Mesendoderm (in vitro differentiated cells): ENCODE measurements around the gene ASL.
"Not testable (repeated sequence)": the region's sequence is repeated elsewhere in the genome, so short reads cannot be mapped to it uniquely, and the experiment has no call there.

Source experiments
- DNase-seq: peaks from one replicate; pipeline ENCODE4 v3.0.0; 2013
- H2AK5ac ChIP-seq: 2 replicates; pipeline ENCODE4 v1.6.1; 2013; ENCODE audit warnings: low read length, inconsistent platforms
- H2BK120ac ChIP-seq: 2 replicates; pipeline ENCODE4 v1.6.1; 2013; ENCODE audit warnings: low read depth, mild to moderate bottlenecking, low read length, moderate library complexity, mixed read lengths
- H2BK15ac ChIP-seq: replicated peaks from 2 replicates; pipeline ENCODE4 v1.6.1; 2013; ENCODE audit warnings: low read depth, mild to moderate bottlenecking, moderate library complexity
- H2BK5ac ChIP-seq: 2 replicates; pipeline ENCODE4 v1.6.1; 2013; ENCODE audit warnings: low read length, inconsistent platforms
- H3K18ac ChIP-seq: 2 replicates; pipeline ENCODE4 v1.6.1; 2013; ENCODE audit warnings: mild to moderate bottlenecking, low read length, mixed read lengths
- H3K23ac ChIP-seq: one replicate; pipeline ENCODE4 v1.6.1; 2013; ENCODE audit warnings: low read length
- H3K27ac ChIP-seq: 2 replicates; pipeline ENCODE4 v1.5.1; 2013; ENCODE audit warnings: low read depth, mild to moderate bottlenecking, inconsistent platforms, low read length, moderate library complexity
- H3K27me3 ChIP-seq: 2 replicates; pipeline ENCODE4 v1.6.1; 2013; ENCODE audit warnings: low read length, control low read depth, mild to moderate bottlenecking, inconsistent platforms; ENCODE audit not compliant: insufficient read depth, poor library complexity
- H3K36me3 ChIP-seq: 2 replicates; pipeline ENCODE4 v1.6.1; 2013; ENCODE audit warnings: low read length, inconsistent platforms; ENCODE audit not compliant: control insufficient read depth, insufficient read depth
- H3K4ac ChIP-seq: one replicate; pipeline ENCODE4 v1.6.1; 2013; ENCODE audit warnings: low read depth, mild to moderate bottlenecking, low read length, moderate library complexity
- H3K4me1 ChIP-seq: 2 replicates; pipeline ENCODE4 v1.6.1; 2013; ENCODE audit warnings: low read depth, low read length, inconsistent platforms; ENCODE audit not compliant: control insufficient read depth
- H3K4me2 ChIP-seq: 2 replicates; pipeline ENCODE4 v1.6.1; 2013; ENCODE audit warnings: low read length
- H3K4me3 ChIP-seq: 2 replicates; pipeline ENCODE4 v1.5.1; 2013; ENCODE audit warnings: mild to moderate bottlenecking, low read length
- H3K56ac ChIP-seq: one replicate; pipeline ENCODE4 v1.6.1; 2013; ENCODE audit warnings: low read length
- H3K79me1 ChIP-seq: 2 replicates; pipeline ENCODE4 v1.6.1; 2013; ENCODE audit warnings: low read length, inconsistent platforms
- H3K79me2 ChIP-seq: 2 replicates; pipeline ENCODE4 v1.6.1; 2013; ENCODE audit warnings: mild to moderate bottlenecking, low read length; ENCODE audit not compliant: control insufficient read depth, insufficient read depth
- H3K9ac ChIP-seq: 2 replicates; pipeline ENCODE4 v1.6.1; 2013; ENCODE audit warnings: low read length, inconsistent platforms
- H4K5ac ChIP-seq: one replicate; pipeline ENCODE4 v1.6.1; 2013; ENCODE audit warnings: low read length
- H4K8ac ChIP-seq: one replicate; pipeline ENCODE4 v1.6.1; 2013; ENCODE audit warnings: low read depth, mild to moderate bottlenecking, control low read depth, low read length, moderate library complexity
- WGBS: extraction: QIAGEN DNeasy Blood & Tissue Kit; methylation state at CpG from one replicate; pipeline ENCODE4 v1.1.7; 2013; ENCODE audit warnings: low lambda C conversion rate, missing lambda C conversion rate; ENCODE audit not compliant: insufficient coverage; ENCODE audit errors: extremely low coverage; 5-methylcytosine and 5-hydroxymethylcytosine counted together

Gene ASL

DNA sequence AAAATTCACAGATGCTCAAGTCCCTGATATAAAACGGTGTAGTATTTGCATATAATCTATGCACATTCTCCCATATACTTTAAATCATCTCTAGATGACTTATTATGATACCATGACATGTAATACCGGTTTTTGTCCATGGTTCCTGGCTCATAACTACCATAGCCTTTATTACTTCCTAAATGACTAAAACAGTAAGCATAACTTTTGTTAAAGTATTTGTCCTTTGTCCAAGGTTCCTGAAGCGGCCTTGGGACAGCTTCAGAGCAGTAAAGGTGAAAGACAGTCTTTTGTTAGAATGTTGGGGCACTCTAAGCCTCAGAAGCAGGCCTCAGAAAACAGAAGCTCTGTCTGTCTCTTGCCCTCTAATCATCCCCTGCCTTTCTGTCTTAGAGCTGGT is 43.0 kb downstream of the ASL start:
- no CpG with 5 or more reads among the region's 3 CpGs for WGBS
- H4K5ac ChIP-seq = no peak overlapping the region
- DNase-seq = no peak

DNA sequence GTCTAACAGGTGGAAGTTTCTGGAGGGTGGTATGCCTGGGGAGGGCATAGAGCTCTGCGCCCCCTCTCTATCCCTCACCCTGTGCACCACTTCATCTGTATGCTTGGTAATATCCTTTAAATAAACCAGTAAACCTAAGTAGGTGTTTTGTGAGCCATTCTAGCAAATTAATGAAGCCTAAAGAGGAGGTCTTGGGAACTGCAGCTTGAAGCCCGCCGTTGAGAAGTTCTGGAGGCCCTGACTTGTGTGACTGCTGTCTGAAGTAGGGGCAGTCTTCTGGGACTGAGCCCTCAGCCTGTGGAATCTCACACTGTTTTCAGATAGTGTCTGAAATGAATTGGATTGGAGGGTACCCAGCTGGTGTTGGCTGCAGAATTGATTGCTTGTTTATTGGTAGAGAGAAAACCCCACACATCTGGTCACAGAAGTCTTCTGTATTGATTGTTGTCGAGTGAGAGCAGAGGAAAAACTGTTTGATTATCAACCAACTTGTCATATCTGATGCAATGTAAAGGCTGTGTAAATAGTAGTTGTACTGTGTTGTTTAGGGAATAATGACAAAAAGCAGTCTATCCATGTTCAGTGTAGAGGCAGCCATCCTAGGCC is 43.7 kb downstream of the ASL start:
- H3K36me3 ChIP-seq = no peaks in the 10 kb centered on the region
- no peak overlapping the region for H3K4ac ChIP-seq
- H2AK5ac ChIP-seq = no peak overlapping the region
- no peak overlapping the region for H3K4me2 ChIP-seq
- no peak overlapping the region for H3K9ac ChIP-seq
- H2BK5ac ChIP-seq = no peak overlapping the region
- H3K79me1 ChIP-seq = peaks cover 12% of the 10 kb centered on the region
- no peak overlapping the region for H2BK15ac ChIP-seq
- no peak overlapping the region for H4K5ac ChIP-seq
- H3K27me3 ChIP-seq = no peaks in the 10 kb centered on the region
- peak; percentile 63 for DNase-seq
- peaks cover 2% of the 10 kb centered on the region for H3K4me1 ChIP-seq
- no peak overlapping the region for H3K56ac ChIP-seq
- no CpG with 5 or more reads among the region's 4 CpGs for WGBS
- H3K18ac ChIP-seq = no peak overlapping the region
- no peak overlapping the region for H3K4me3 ChIP-seq
- no peak overlapping the region for H2BK120ac ChIP-seq
- peaks cover 58% of the 10 kb centered on the region for H3K79me2 ChIP-seq
- no peak overlapping the region for H4K8ac ChIP-seq
- no peak overlapping the region for H3K27ac ChIP-seq
- H3K23ac ChIP-seq = no peak overlapping the region

More for the DNA sequence above, 43.0 kb downstream of the ASL start:
- Histone ChIP-seq H2BK15ac (no peak overlapping the region), H3K79me2 (peaks cover 58% of the 10 kb centered on the region), H4K8ac (no peak overlapping the region), H3K56ac (no peak overlapping the region), H3K79me1 (peaks cover 12% of the 10 kb centered on the region), H3K23ac (no peak overlapping the region), H3K9ac (no peak overlapping the region), H3K27me3 (no peaks in the 10 kb centered on the region), H3K4me1 (peaks cover 2% of the 10 kb centered on the region), H3K4me3 (no peak overlapping the region), H2AK5ac (no peak overlapping the region), H2BK120ac (no peak overlapping the region), H3K4me2 (no peak overlapping the region), H3K18ac (no peak overlapping the region), H3K36me3 (no peaks in the 10 kb centered on the region), H2BK5ac (no peak overlapping the region), H3K4ac (no peak overlapping the region), H3K27ac (no peak overlapping the region)

DNA sequence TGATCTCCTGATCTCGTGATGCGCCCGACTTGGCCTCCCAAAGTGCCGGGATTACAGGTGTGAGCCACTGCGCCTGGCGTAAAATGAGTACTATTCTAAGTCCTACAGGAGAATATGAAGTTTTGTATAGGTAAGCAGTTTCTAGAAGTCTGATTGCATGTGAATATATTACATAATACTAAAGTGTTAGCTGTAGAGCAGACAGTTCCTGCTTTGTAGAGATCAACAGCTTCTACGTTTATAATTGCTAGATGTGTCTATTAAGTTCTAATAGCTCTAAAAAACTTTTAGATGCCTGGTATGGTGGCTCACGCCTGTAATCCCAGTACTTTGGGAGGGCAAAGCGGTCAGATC is 47.5 kb downstream of the ASL start:
- Histone ChIP-seq H2BK15ac (no peak overlapping the region), H3K4me2 (no peak overlapping the region), H3K4me3 (no peak overlapping the region), H3K79me1 (peaks cover 9% of the 10 kb centered on the region), H2BK5ac (no peak overlapping the region), H3K36me3 (no peaks in the 10 kb centered on the region), H4K5ac (no peak overlapping the region), H2AK5ac (no peak overlapping the region), H3K79me2 (peaks cover 52% of the 10 kb centered on the region), H3K18ac (no peak overlapping the region), H2BK120ac (no peak overlapping the region), H3K9ac (no peak overlapping the region), H3K27ac (no peak overlapping the region), H3K4ac (no peak overlapping the region), H3K27me3 (no peaks in the 10 kb centered on the region), H4K8ac (no peak overlapping the region), H3K56ac (no peak overlapping the region), H3K23ac (no peak overlapping the region), H3K4me1 (peaks cover 2% of the 10 kb centered on the region)
- DNase-seq = no peak
- no CpG with 5 or more reads among the region's 9 CpGs for WGBS

DNA sequence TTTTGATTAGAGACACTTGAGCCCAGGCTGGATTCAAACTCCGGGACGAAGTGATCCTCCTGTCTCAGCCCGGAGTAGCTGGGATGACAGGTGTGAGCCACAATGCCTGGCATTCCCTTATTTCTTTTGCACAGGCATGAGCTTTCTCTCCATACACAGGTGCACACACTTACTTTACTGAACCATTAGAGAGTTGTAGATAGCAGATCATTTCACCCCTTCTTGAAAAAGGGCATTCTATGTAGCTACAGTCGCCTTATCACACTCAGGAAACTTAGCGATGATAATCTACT is 48.9 kb downstream of the ASL start:
- H3K27ac ChIP-seq, H3K4me2 ChIP-seq, DNase-seq, H2BK120ac ChIP-seq, H2BK5ac ChIP-seq, H2BK15ac ChIP-seq, H3K36me3 ChIP-seq, H3K4ac ChIP-seq, H4K8ac ChIP-seq, H3K56ac ChIP-seq, H3K4me3 ChIP-seq, H3K79me1 ChIP-seq, H3K27me3 ChIP-seq, H3K18ac ChIP-seq, H3K23ac ChIP-seq, H3K4me1 ChIP-seq, H2AK5ac ChIP-seq, H3K9ac ChIP-seq, H4K5ac ChIP-seq: not testable (repeated sequence)
- H3K79me2 ChIP-seq = peaks cover 40% of the 10 kb centered on the region
- no CpG with 5 or more reads among the region's 5 CpGs for WGBS

DNA sequence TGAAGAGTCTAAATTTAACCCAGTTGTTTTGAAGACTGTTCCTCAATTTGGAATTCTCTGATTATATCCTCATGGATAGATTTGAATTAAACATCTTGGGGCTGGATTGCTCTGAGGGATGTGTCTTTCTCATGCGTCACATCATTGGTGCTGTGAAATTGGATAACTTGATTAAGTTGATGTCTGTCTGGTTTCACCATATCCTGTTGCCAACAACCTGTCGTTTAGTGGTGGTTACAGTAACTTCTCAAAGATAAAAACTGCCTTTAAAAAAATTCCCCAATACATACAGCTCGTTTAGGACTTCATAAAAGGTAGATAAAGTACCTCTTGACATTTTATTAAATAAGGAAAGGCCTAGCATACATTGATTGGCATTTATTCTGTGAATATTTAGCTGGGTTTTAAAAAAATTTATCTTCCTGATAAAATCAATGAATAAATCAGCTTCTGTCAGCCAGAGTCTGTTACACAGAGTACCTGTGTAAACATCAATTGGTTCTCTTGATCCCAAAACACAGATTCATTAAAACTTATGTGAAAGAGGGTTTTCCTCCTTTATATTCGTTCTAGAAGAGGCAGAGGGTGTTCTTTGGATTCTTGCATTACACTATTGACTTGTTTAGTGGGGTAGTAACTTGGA is 49.6 kb downstream of the ASL start:
- Histone ChIP-seq H3K4me3 (no peak overlapping the region), H2BK120ac (no peak overlapping the region), H3K56ac (no peak overlapping the region), H4K8ac (no peak overlapping the region), H3K23ac (no peak overlapping the region), H2BK15ac (no peak overlapping the region), H3K36me3 (no peaks in the 10 kb centered on the region), H3K18ac (no peak overlapping the region), H3K79me2 (peaks cover 38% of the 10 kb centered on the region), H3K4ac (no peak overlapping the region), H3K79me1 (peaks cover 6% of the 10 kb centered on the region), H2AK5ac (no peak overlapping the region), H3K4me1 (no peaks in the 10 kb centered on the region), H3K4me2 (no peak overlapping the region), H2BK5ac (no peak overlapping the region), H3K27ac (no peak overlapping the region), H4K5ac (no peak overlapping the region), H3K9ac (no peak overlapping the region), H3K27me3 (no peaks in the 10 kb centered on the region)
- DNase-seq = no peak
- WGBS = no CpG with 5 or more reads among the region's 4 CpGs

DNA sequence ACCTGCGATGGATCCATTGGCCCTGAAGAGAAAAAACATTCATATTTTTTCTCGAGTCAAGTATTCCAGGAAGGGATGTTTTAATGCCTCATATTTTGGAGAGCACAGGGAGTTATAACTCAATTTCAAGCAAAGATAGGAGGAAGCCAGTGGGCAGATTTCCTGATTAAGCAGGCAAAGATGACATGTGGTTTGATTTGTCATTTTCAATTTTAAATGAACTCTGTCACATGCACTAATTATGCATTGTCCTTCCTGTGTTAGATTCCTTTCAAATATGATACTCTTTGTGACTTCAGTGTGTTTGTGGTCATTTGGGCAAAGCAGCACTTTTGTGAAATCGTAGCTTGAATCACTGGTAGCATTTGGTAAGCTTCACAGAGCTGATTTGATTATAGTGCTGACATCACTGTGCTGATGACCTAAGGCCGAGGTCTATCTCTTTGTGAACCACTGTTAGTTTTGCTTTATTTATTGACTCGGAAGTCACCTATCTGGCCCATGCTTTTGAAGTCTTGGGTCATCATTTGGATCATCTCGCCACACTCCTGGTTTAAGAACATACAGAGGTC is 50.2 kb downstream of the ASL start:
- H3K36me3 ChIP-seq, H3K4me2 ChIP-seq, H2AK5ac ChIP-seq, DNase-seq, H3K27me3 ChIP-seq, H3K4me3 ChIP-seq, H3K4ac ChIP-seq, H2BK15ac ChIP-seq, H3K79me1 ChIP-seq, H3K27ac ChIP-seq, H2BK5ac ChIP-seq, H3K56ac ChIP-seq, H3K18ac ChIP-seq, H4K8ac ChIP-seq, H4K5ac ChIP-seq, H2BK120ac ChIP-seq, H3K9ac ChIP-seq, H3K23ac ChIP-seq, H3K4me1 ChIP-seq: not testable (repeated sequence)
- no CpG with 5 or more reads among the region's 6 CpGs for WGBS
- peaks cover 36% of the 10 kb centered on the region for H3K79me2 ChIP-seq
